ENCODE results near the gene CCT3.
"Not testable (repeated sequence)": the region's sequence is repeated elsewhere in the genome, so short reads cannot be mapped to it uniquely, and the experiment has no call there.

The CCT3 gene

DNA sequence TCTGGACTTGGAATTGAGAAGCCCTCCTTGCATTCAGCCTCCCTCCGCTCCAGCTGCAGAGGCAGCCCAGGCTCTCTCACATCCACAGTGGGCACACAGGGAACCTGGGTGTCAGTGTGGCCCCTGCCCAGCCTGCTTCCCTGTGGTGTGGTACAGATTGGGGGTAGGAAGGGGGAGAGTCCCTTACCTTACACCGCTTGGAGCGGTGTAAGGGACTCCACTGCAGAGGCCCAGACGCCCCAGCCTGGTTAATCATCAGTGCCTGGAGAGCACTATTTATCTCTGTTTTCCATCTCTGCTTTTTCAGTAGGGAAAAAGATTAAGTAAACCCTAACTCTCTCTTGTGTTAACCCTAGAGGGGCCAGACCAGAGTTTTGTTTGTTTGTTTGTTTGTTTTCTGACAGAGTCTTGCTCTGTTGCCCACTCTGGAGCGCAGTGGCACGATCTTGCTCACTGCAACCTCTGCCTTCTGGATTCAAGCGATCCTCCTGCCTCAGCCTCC lies 30.1 kb upstream of the CCT3 start:
- no peak for DNase-seq

DNA sequence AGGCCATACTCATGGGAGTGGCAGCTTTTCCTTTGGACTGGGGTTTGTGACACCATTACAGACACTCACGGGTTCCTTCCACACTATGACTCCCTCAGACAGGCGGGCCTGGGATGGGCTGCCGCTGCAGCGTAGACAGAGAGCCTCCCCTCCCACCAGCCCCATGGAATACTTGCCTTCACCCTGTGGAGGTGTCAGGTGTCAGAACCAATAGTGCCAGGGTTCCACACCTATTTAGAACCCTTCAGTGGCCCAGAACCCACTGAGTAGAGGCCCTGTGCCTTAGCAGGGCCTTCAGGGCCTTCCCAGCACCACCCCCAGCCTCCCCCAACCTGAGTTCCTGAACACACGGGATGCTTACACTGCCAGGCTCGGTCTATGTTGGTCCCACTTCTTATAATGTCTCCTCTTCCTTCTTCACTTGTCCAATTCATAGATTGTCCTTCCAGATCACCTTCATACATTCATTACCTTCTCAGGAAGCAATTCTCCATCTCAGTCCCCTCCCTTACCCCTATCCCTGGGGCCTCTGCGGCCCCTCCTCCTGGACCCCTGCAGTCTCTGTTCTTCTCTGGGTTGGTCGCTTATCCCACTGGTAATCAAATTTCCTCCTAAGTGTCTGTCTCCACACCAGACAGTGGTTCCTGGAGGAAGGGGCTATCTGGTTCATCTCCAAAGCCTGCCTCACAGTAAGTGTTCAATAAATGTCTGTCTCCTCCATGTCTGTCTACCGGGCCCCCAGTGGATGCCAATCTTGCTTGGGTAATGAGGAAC lies 29.5 kb upstream of the CCT3 start:
- DNase-seq: no peak

- DNase-seq: no peak
These were observed 28.5 kb upstream of the CCT3 start for GRCh38 chr1:156366378-156367166.

DNA sequence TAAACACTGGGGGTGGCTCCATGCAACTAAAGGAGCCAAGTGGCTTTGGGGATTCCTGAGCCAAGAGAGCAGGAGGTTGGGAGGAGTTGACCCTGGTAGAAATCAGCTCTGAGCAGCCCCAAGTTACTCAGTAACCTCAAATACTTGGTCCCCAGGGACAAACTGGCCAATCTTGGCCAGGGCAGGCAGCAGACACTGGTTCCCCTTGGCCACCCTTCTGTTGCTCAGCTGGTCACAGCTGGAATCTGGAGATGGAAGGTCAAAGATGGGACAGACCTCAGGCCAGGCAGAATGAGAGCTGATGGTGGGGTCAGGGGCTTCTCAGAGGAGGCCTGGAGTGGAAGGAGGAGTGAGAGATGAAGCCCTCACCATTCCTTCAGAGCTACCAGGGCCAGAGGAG lies 27.7 kb upstream of the CCT3 start:
- no peak for DNase-seq

DNA sequence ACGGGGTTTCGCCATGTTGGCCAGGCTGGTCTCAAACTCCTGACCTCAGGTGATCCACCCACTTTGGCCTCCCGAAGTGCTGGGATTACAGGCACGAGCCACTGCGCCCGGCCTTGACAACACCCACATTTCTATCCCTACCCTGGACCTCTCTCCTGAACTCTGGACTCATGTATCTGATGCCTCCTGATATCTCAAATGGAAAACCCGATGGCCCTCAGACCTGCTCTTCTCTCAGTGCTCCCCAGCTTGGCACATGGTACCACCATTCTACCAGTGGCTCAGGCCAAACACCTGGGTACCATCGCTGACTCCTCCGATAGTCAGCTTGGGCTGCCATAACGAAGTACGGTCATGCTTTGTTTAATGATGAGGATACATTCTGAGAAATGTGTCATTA lies 22.4 kb upstream of the CCT3 start:
- no peak for DNase-seq

DNA sequence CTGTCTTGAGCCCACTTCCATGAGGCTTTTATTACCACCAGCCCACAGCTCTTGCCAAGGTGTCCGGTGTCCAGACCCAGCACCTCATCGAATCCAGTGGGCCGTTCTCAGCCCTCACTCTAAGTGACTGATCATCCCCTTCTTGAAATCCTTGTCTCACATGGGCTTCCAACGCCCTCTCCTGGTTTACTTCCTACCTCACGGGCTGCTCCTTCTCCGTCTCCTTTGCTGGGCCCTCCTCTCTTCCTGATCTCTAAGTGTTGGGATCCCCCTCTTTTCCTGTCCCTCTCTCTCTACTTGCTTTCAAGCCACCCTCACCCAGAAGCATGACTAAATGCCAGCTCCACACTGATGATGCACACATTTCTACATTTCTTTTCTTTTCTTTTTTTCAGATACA lies 21.9 kb upstream of the CCT3 start:
- no peak for DNase-seq

DNA sequence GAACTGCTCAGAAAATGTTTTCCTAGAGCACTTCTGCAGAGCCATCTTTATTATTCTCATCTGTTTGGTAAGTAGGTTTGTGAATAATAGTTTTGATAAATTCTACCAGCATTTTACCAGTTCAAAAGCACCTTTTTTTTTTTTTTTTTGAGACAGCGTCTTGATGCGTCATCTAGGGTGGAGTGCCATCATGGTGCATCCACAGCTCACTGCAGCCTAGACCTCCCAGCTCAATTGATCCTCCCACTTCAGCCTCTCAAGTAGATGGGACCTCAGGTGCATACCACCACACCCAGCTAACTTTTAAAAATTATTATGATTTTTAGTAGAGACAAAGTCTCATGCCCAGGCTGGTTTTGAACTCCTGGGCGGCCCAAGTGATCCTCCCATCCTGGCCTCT lies 21.2 kb upstream of the CCT3 start:
- DNase-seq: no peak

GRCh38 chr1:156358641-156359040 lies 20.5 kb upstream of the CCT3 start:
- no peak for DNase-seq

- DNase-seq: no peak
These were observed 19.9 kb upstream of the CCT3 start for GRCh38 chr1:156357977-156358376.

DNA sequence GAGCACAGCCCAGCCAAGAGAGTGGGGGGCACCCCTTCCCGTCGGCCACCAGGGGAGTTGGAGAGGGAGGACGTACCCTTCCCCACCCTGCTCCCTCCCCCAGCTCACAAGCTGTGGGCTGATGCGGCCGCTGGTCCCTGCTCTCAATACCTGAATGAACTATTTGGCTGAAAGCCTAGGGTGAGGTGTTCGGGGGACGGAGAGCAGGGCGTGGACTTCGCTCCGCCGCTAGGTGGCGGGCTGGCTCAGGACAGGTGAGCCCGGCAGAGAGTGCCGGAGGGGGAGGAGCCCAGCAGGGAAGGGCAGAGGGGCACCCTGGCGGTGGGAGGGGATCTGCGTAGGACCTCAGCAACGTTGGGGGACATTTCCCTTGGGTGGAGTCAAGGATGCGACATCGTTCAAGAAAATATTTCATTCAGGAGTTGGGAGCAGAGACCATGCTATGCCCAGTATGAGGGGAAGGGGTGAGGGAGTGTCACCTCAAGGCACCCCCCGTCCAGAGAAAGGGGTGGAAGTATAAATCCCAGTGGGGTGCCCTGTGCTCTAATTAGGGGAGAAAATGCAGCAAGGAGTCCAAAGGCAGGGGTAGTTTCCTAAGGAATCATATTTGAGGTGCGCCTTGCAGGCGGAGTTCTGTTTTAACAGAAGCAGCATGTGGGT lies 18.9 kb upstream of the CCT3 start:
- DNase-seq: peak; percentile 89

DNA sequence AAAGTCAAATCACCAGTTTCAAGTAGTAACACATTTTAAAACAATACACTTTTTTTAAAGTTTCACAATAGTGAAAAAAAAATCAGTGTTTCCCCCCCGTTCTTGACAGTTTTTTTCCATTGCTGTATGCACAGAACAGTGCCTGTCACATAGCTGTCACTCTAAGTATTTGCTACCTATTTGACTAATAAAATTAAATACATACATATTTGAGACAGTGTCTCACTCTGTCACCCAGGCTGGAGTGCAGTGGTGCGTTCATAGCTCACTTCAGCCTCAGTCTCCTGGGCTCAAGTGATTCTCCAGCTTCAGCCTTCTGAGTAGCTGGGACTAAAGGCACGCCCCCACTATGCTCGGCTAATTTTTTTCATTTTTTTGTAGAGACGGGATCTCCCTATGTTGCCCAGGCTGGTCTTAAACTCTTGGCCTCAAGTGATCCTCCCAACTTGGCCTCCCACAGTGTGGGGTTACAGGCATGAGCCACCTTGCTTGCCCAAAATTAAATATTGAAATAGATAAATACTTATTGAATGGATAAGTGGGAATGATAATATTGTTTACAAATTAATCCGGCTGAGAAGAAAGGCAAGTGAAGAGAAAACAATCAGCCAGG lies 18.3 kb upstream of the CCT3 start:
- no peak for DNase-seq

DNA sequence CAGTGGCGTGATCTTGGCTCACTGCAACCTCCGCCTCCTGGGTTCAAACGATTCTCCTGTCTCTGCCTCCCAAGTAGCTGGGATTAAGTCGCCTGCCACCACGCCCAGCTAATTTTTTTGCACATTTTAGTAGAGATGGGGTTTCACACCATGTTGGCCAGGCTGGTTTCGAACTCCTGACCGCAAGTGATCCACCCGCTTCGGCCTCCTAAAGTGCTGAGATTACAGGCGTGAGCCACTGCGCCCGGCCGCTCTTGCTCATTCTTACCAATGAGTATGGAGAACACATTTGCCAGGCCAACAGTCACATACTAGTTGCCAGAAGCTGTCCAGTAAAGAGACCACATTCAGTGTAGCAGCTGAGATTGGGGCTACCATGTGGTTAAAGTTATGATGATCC lies 14.4 kb upstream of the CCT3 start:
- DNase-seq: not testable (repeated sequence)

GRCh38 chr1:156347331-156347730 lies 9.2 kb upstream of the CCT3 start:
- no peak for DNase-seq

GRCh38 chr1:156346636-156347035 lies 8.5 kb upstream of the CCT3 start:
- DNase-seq: no peak

GRCh38 chr1:156346035-156346434 lies 7.9 kb upstream of the CCT3 start:
- DNase-seq: not testable (repeated sequence)

DNA sequence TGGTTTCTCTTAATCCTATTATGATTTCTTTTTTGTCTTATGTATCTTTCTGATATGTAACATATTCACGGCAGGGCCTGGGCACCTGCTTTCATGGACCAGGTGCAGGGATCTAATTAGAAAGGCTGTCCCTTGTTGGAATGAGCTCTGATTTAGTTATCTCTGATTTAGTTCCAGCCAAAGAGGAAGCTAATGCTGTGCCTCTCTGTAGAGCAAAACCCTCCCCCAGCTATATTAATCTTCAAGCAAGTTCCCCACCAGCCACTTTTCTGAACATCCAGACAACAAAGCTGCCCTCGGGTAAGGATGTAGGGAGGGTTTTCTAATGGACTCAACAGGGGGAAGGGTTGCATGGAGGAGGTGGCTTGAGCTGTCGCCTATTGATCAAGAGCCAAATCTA lies 6.3 kb upstream of the CCT3 start:
- DNase-seq: no peak

GRCh38 chr1:156342166-156342955 lies 4.3 kb upstream of the CCT3 start:
- no peak for DNase-seq

- DNase-seq: no peak
These were observed 258 bp downstream of the CCT3 start for GRCh38 chr1:156337888-156338179.

GRCh38 chr1:156337052-156337887 lies 822 bp downstream of the CCT3 start:
- no peak for DNase-seq

GRCh38 chr1:156336242-156336641 lies 1.9 kb downstream of the CCT3 start:
- peak in 1 of 2 experiments; percentile 31 for DNase-seq

DNA sequence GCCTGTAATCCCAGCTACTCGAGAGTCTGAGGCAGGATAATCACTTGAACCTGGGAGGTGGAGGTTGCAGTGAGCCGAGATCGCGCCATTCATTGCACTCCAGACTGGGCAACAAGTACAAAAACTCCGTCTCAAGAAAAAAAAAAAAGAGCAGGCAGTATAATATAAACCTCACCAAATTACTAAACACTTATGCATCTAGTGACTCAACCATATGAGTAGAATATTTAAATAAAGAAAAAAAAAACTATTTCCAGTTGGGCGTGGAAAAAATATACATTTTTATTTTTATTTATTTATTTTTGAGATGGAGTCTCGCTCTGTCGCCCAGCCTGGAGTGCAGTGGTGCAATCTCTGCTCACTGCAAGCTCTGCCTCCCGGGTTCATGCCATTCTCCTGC lies 14.9 kb downstream of the CCT3 start:
- not testable (repeated sequence) for DNase-seq

- no peak for DNase-seq
These were observed 17.5 kb downstream of the CCT3 start for GRCh38 chr1:156320560-156320959.
